ENCODE data around the gene BIRC7.
"Not testable (repeated sequence)": the region's sequence is repeated elsewhere in the genome, so short reads cannot be mapped to it uniquely, and the experiment has no call there.

Gene BIRC7

DNA sequence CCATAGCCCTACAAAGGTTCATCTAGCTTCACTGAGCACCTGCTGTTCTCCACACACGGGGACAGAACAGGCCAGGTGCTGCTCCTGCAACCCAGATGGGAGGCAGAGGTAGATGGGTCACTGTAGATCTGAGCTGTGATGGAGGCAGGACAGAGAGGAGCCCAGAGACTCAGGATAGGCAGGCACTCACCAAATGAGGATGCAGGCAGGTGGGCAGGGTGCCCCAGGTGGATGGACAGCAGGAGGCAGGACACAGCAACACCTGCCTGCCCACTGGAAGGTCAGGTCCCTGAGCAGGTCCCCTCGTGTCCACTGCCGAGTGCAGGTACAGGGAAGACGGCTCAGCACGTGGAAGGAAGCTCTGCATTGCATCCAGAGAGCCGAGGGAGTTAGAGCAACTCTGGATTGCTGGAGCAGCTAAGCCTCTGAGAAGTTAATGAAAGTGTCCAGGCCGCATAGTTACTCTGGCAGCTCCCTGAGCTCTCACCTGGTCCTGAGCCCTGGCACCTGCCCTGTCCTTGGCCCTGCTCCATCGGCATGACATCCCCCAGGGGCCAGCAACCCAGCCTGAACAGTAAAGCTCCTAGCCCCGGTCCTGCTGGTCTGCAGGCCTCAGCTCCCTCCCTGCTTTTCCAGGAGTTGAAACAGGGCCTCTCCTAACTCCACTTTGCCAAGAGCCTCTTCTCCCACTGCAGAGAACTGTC, 14.9 kb upstream of the BIRC7 start:
- no peak overlapping the region for H3K4me3 ChIP-seq (ENCODE audit: low read depth, low read length)
- TF ChIP-seq, protein P1, sequence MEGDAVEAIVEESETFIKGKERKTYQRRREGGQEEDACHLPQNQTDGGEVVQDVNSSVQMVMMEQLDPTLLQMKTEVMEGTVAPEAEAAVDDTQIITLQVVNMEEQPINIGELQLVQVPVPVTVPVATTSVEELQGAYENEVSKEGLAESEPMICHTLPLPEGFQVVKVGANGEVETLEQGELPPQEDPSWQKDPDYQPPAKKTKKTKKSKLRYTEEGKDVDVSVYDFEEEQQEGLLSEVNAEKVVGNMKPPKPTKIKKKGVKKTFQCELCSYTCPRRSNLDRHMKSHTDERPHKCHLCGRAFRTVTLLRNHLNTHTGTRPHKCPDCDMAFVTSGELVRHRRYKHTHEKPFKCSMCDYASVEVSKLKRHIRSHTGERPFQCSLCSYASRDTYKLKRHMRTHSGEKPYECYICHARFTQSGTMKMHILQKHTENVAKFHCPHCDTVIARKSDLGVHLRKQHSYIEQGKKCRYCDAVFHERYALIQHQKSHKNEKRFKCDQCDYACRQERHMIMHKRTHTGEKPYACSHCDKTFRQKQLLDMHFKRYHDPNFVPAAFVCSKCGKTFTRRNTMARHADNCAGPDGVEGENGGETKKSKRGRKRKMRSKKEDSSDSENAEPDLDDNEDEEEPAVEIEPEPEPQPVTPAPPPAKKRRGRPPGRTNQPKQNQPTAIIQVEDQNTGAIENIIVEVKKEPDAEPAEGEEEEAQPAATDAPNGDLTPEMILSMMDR (IDR thresholded peaks at IDR 0.05; ENCODE audit: low read depth, low read length, missing control alignments) = no peak
- no peak for DNase-seq (ENCODE audit: low read depth)

DNA sequence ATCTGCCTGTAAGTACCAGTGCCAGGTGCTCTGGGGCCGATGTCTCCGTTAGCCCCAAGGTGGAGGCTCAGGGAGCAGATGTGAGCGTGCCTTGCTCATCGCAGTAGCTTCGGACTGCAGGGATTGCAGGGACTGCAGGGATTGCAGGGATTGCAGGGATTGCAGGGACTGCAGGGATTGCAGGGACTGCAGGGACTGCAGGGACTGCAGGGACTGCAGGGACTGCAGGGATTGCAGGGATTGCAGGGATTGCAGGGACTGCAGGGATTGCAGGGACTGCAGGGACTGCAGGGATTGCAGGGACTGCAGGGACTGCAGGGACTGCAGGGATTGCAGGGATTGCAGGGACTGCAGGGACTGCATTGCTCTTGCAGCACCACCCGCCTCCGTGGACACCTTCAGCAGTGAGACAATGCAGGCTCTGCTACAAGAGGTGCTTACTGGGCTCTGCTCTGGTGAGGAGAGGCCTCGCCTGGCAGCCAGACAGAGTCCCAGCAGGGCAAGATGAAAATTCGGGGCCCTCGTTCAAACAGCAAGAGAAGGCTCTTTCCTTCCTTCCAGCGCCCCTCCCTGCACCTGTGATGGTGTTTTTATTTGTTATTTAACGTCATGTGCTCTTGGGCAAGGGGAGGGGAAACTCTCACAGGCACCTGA, 14.2 kb upstream of the BIRC7 start:
- not testable (repeated sequence) for H3K4me3 ChIP-seq (ENCODE audit: low read depth, low read length); DNase-seq (ENCODE audit: low read depth)

DNA sequence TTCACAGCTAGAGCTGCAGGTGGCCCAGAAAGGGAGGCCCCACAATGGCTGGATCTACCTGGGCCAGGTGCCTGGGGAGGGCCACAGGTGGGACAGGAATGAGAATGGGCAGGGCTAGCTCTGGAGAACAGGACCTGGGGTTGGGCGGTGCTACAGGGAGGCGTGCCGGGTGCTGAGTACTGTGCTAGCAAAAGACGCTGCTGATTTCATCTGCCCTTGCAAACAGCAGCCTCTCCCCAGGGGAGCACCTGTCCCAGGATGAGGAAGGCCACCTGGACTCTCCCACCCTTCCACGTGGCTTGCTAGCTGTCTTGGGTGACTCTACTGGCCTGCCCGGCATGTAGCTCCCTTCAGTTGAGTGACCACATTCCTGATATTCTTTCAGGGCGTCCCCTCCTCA, 13.2 kb upstream of the BIRC7 start:
- TF ChIP-seq, protein P1 (IDR thresholded peaks at IDR 0.05; ENCODE audit: low read depth, low read length, missing control alignments) = no peak
- no peak overlapping the region for H3K4me3 ChIP-seq (ENCODE audit: low read depth, low read length)
- no peak for DNase-seq (ENCODE audit: low read depth)

DNA sequence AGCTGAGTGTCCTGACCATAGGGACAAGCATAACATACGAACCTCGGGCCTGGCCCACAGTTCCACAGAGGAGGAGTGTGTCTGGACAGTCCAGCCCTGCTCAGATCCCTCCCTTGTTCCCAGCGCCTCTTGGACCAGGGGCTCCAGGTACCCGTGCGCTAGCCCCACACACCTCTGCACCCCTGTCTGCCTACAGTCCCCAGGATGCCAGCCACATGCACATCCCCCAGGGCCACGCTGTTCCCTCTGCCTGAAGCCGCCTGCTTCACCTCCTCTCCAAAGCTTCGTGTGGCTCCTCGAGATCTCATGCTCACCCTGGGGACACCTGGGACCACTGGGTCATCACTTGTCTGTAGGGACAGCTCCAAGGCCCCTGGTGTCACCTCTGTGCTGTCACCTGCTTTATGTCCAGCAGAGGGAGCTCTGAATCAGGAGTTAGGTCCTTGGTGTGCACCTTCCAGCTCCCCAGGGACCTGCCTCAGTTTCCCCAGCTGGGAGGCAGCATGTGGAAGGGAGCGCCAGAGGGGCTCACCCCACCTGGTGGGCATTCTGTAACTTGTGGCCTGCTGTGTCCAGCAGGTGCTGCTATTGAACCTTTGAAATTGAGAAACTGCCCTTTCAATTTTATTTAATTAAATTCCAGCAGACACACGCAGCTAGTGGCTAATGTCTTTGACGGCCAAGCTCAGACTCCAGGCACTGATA, 12.4 kb upstream of the BIRC7 start:
- H3K4me3 ChIP-seq (ENCODE audit: low read depth, low read length) = no peak overlapping the region
- TF ChIP-seq, protein P1 (IDR thresholded peaks at IDR 0.05; ENCODE audit: low read depth, low read length, missing control alignments) = peak; percentile 88
- DNase-seq (ENCODE audit: low read depth) = no peak

DNA sequence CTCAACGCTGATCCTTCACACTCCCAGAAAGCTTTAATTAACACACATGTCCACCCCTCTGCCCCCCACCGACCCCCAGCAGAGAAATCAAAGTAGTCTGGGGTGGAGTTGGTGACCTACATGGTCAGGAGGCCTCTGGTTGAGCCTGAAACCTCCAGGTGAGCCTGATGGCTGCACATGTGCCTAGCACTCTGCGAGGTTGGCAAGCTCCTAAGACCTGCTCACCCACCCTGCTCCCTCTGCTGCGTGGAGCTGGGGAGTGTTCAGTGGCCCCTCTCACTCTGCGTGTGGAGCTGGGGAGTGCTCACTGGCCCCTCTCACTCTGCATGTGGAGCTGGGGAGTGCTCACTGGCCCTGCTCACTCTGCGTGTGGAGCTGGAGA, 11.9 kb upstream of the BIRC7 start:
- DNase-seq (ENCODE audit: low read depth) = no peak
- H3K4me3 ChIP-seq (ENCODE audit: low read depth, low read length) = no peak overlapping the region
- TF ChIP-seq, protein P1 (IDR thresholded peaks at IDR 0.05; ENCODE audit: low read depth, low read length, missing control alignments) = no peak

DNA sequence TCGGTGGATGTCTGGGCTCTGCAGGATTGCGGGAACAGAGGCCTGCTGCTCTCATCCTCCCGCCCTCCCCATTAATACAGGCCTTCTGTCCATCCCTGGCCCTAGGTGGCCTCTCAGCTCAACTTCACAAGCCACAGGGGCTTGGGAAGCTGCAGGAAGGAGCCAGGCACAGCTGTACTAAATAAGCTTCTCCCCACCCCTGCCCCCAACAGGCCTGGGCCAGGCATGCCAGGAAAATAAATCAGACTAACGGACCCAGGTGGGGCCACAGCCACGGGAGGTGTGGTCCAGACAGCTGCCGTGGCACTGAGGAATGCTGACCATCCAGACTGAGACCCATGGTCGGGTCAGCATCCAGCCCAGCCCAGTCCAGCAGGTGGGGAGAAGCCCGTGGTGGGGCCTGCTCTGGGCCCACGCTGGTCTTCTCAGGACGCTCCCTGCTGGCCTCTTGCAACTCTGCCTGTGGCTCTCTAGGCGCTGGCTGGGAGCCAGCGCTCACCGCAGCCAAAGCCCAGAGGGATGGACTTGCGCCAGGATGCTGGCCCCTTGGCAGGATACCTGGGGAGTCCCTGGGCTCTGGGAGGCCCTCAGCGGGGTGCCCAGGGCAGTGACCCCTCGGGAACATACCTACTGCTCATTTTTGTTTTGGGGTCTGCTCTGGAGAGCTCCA, 11.2 kb upstream of the BIRC7 start:
- TF ChIP-seq, protein P1 (IDR thresholded peaks at IDR 0.05; ENCODE audit: low read depth, low read length, missing control alignments) = no peak
- no peak for DNase-seq (ENCODE audit: low read depth)
- H3K4me3 ChIP-seq (ENCODE audit: low read depth, low read length) = no peak overlapping the region

DNA sequence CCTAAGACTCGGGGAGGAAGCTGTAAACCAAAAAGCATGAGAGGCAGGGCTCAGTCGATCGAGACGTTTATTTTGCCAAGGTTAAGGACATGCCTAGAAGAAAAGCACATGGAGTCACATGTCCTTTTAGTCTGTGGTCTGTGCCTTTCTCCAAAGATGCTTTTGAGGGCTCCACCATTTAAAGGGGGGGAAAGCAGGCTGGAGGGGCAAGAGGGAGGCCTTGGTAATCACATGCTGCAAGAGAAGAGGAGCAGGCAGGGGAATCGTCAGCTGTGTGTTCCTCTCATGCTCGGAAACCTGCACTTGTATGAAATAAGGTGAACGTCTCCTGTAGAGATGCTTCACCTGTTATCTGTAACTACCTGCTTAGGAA, 10.6 kb upstream of the BIRC7 start:
- H3K4me3 ChIP-seq (ENCODE audit: low read depth, low read length) = no peak overlapping the region
- no peak for DNase-seq (ENCODE audit: low read depth)
- TF ChIP-seq, protein P1 (IDR thresholded peaks at IDR 0.05; ENCODE audit: low read depth, low read length, missing control alignments) = no peak
